Measurements from ENCODE around the gene HNRNPLL. TPM values are rescaled to one million over a fixed set of nuclear protein-coding genes. Genes with fewer than 3 reads are reported as not detected.

HNRNPLL gene
- total RNA-seq, 1 experiment from 2014 or later: 57.7 TPM

DNA sequence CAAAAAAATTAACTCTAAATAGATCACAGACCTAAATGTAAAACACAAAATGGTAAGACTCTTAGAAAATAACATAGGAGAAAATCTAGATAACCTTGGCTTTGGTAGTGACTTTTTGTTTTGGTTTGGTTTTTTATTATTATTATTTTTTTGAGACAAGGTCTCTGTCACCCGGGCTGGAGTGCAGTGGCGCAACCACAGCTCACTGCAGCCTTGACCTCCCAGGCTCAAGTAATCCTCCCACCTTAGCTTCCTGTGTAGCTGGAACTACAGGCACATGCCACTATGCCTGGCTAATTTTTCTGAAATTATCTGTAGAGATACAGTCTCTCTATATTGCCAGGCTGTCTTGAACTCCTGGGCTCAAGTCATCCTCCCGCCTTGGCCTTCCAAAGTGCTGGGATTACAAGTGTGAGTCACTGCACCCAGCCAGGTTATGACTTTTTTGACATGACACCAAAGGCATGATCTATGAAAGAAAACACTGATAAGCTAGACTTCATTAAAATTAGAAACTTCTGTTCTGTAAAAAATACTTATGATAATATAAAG, 88.0 kb downstream of the HNRNPLL start:
- POLR2A ChIA-PET: interaction anchor here (0.7 to 3.1 kb wide), 12 partner anchors 26 to 200 kb away, joined by 3 to 29 read pairs (median 4); partner anchors contain the start of gene ATL2
- intact Hi-C loops (cut with micrococcal nuclease): no loop called here
- H3K9me3 Mint-ChIP-seq (ENCODE audit: unreplicated experiment): no peaks in the 10 kb centered on the region
- peaks cover 22% of the 10 kb centered on the region for H3K4me1 Mint-ChIP-seq (ENCODE audit: insufficient read depth, unreplicated experiment)
- H3K27me3 Mint-ChIP-seq (ENCODE audit: insufficient read depth, unreplicated experiment): no peaks in the 10 kb centered on the region
- peak overlapping the region; percentile 94 for H3K27ac Mint-ChIP-seq (ENCODE audit: low read depth, unreplicated experiment)
- DNase-seq (ENCODE audit: unreplicated experiment): peak; percentile 43
- TF ChIP-seq, protein P1, sequence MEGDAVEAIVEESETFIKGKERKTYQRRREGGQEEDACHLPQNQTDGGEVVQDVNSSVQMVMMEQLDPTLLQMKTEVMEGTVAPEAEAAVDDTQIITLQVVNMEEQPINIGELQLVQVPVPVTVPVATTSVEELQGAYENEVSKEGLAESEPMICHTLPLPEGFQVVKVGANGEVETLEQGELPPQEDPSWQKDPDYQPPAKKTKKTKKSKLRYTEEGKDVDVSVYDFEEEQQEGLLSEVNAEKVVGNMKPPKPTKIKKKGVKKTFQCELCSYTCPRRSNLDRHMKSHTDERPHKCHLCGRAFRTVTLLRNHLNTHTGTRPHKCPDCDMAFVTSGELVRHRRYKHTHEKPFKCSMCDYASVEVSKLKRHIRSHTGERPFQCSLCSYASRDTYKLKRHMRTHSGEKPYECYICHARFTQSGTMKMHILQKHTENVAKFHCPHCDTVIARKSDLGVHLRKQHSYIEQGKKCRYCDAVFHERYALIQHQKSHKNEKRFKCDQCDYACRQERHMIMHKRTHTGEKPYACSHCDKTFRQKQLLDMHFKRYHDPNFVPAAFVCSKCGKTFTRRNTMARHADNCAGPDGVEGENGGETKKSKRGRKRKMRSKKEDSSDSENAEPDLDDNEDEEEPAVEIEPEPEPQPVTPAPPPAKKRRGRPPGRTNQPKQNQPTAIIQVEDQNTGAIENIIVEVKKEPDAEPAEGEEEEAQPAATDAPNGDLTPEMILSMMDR (IDR thresholded peaks at IDR 0.05; ENCODE audit: unreplicated experiment): no peak
- CTCF ChIA-PET: interaction anchor here (1.2 to 3.2 kb wide), 2 partner anchors 199 to 211 kb away, joined by 3 to 11 read pairs; no protein-coding TSS in a partner anchor
- no peaks in the 10 kb centered on the region for H3K36me3 Mint-ChIP-seq (ENCODE audit: insufficient read depth, unreplicated experiment)
- peak overlapping the region; percentile 75 for H3K4me3 Mint-ChIP-seq (ENCODE audit: unreplicated experiment)
- BruUV-seq (replicated peaks): no TSS peak

GRCh38 chr2:38512211-38512610, 90.5 kb downstream of the HNRNPLL start:
- Mint-ChIP-seq H3K27me3 (ENCODE audit: insufficient read depth, unreplicated experiment) (no peaks in the 10 kb centered on the region), H3K4me3 (ENCODE audit: unreplicated experiment) (no peak overlapping the region), H3K27ac (ENCODE audit: low read depth, unreplicated experiment) (no peak overlapping the region), H3K4me1 (ENCODE audit: insufficient read depth, unreplicated experiment) (peaks cover 39% of the 10 kb centered on the region), H3K9me3 (ENCODE audit: unreplicated experiment) (no peaks in the 10 kb centered on the region), H3K36me3 (ENCODE audit: insufficient read depth, unreplicated experiment) (no peaks in the 10 kb centered on the region)
- TF ChIP-seq, protein P1 (IDR thresholded peaks at IDR 0.05; ENCODE audit: unreplicated experiment): no peak
- no peak for DNase-seq (ENCODE audit: unreplicated experiment)
- BruUV-seq (replicated peaks): no TSS peak
- ChIA-PET POLR2A (interaction anchor here (1.1 to 1.9 kb wide), 2 partner anchors 15 to 50 kb away, joined by 5 to 6 read pairs; no protein-coding TSS in a partner anchor), CTCF (interaction anchor here (0.6 to 3.2 kb wide), 5 partner anchors 20 to 238 kb away, joined by 3 to 11 read pairs (median 9); no protein-coding TSS in a partner anchor)
- intact Hi-C loops (cut with micrococcal nuclease): no loop called here

Other genes starting within 250 kb of the HNRNPLL start
- gene ATL2, start 225.7 kb downstream of the HNRNPLL start, total RNA-seq (2022): 54.2 and 61.3 TPM in 2 replicates
- gene GALM, start 63.2 kb upstream of the HNRNPLL start, total RNA-seq (2022): not detected in 2 replicates
- gene SRSF7, start 148.4 kb upstream of the HNRNPLL start, total RNA-seq (2022): 196 and 275 TPM in 2 replicates
- gene GEMIN6, start 175.3 kb upstream of the HNRNPLL start, total RNA-seq (2022): 14.8 and 18.5 TPM in 2 replicates

Measured in MCF 10A (cell line).